B cell (primary cell): ENCODE results near the gene ZNF691. TPM values are rescaled to one million over a fixed set of nuclear protein-coding genes. Genes with fewer than 3 reads are reported as not detected.

Experiments used
- ATAC-seq: fragments of 200-7000 bp; cut with Tn5 transposase; one replicate; pipeline ENCODE4 v1.10.0; 2021; ENCODE audit warnings: low read depth, mild to moderate bottlenecking, moderate number of reproducible peaks, moderate library complexity
- CTCF ChIA-PET: fragments of 350-600 bp; sonication (Branson Sonifier 250); formaldehyde crosslinking; loops from one replicate; lab custom pipeline; 2021; ENCODE audit warnings: antibody characterized with exemption, inconsistent platforms; lab: Charles Lee
- POLR2A ChIA-PET: fragments of 350-600 bp; sonication (Branson Sonifier 250); formaldehyde crosslinking; loops from one replicate; lab custom pipeline; 2021; ENCODE audit warnings: antibody characterized with exemption; lab: Charles Lee
- DNase-seq: peaks from one replicate; pipeline ENCODE4 v3.0.0; 2013
- H2AFZ ChIP-seq: 2 replicates; pipeline ENCODE4 v1.6.1; 2012; ENCODE audit warnings: mild to moderate bottlenecking, low read depth, low read length; ENCODE audit not compliant: insufficient read depth, poor library complexity, severe bottlenecking
- H3K27ac ChIP-seq, 2 donors: 1 replicate in 1 of 2; 2 replicates in 1 of 2; pipeline ENCODE4 v1.5.1; 2012 to 2013; ENCODE audit warnings: low read length in 2 of 2, mild to moderate bottlenecking in 2 of 2, moderate library complexity in 1 of 2
- H3K27me3 ChIP-seq, 4 experiments: fragments of 200-600 bp in 1 of 4; sonication (generic) in 1 of 4; replicated peaks in 1 of 4; 1 replicate in 2 of 4; 2 replicates in 2 of 4; pipeline versions ENCODE4 v1.6.1 to v1.7.0; 2013 to 2016; ENCODE audit warnings: low read length in 3 of 4, mild to moderate bottlenecking in 2 of 4, mixed read lengths in 1 of 4, moderate library complexity in 1 of 4; ENCODE audit not compliant: insufficient read depth in 4 of 4, control insufficient read depth in 3 of 4; ENCODE audit errors: control extremely low read depth in 1 of 4
- H3K36me3 ChIP-seq, 2 experiments: replicated peaks in 1 of 2; 1 replicate in 1 of 2; 2 replicates in 1 of 2; pipeline versions ENCODE4 v1.6.1 to v1.7.1; 2013; ENCODE audit warnings: low read length in 1 of 2; ENCODE audit not compliant: insufficient read depth in 2 of 2, control insufficient read depth in 1 of 2; ENCODE audit errors: control extremely low read depth in 1 of 2, extremely low read depth in 1 of 2
- H3K4me1 ChIP-seq, 2 donors: fragments of 200-600 bp in 1 of 2; sonication (generic) in 1 of 2; 1 replicate in 1 of 2; 2 replicates in 1 of 2; pipeline versions ENCODE4 v1.5.1 to v1.6.1; 2013 to 2017; ENCODE audit warnings: low read length in 2 of 2; ENCODE audit not compliant: control insufficient read depth in 2 of 2, insufficient read depth in 2 of 2
- H3K4me2 ChIP-seq: replicated peaks from 2 replicates; pipeline ENCODE3; 2012; ENCODE audit warnings: mild to moderate bottlenecking, low read depth, low read length; ENCODE audit not compliant: poor library complexity, severe bottlenecking
- H3K4me3 ChIP-seq, 5 experiments: fragments of 200-600 bp in 1 of 5; sonication (generic) in 1 of 5; 1 replicate in 3 of 5; 2 replicates in 2 of 5; pipeline versions ENCODE4 v1.5.1 to v1.7.0; 2011 to 2016; ENCODE audit warnings: low read length in 4 of 5, mild to moderate bottlenecking in 4 of 5, low read depth in 2 of 5, control low read depth in 1 of 5, moderate library complexity in 1 of 5; ENCODE audit not compliant: insufficient read depth in 1 of 5; ENCODE audit errors: control extremely low read depth in 1 of 5, extremely low read depth in 1 of 5
- H3K79me2 ChIP-seq: fragments of 200-600 bp; sonication (generic); one replicate; pipeline ENCODE4 v1.6.0; 2016; ENCODE audit warnings: low read length; ENCODE audit not compliant: control insufficient read depth, insufficient read depth
- H3K9ac ChIP-seq: fragments of 200-600 bp; sonication (generic); 2 replicates; pipeline ENCODE4 v1.6.1; 2017; ENCODE audit warnings: mild to moderate bottlenecking, low read length, moderate library complexity
- H3K9me3 ChIP-seq, 3 donors: one replicate each; pipeline versions ENCODE4 v1.6.1 to v1.7.1; 2013; ENCODE audit warnings: low read length in 2 of 3; ENCODE audit not compliant: control insufficient read depth in 2 of 3, insufficient read depth in 1 of 3; ENCODE audit errors: control extremely low read depth in 1 of 3
- H4K20me1 ChIP-seq: 2 replicates; pipeline ENCODE4 v1.6.0; 2012; ENCODE audit warnings: mild to moderate bottlenecking, low read length; ENCODE audit not compliant: insufficient read depth, control insufficient read depth, poor library complexity, severe bottlenecking
- H3K27ac Mint-ChIP-seq: one replicate; pipeline ENCODE4 v1.8.0; 2021; ENCODE audit warnings: mixed read lengths
- H3K27me3 Mint-ChIP-seq: one replicate; pipeline ENCODE4 v1.8.0; 2021; ENCODE audit warnings: mixed read lengths
- H3K4me1 Mint-ChIP-seq: one replicate; pipeline ENCODE4 v1.8.0; 2021; ENCODE audit warnings: mixed read lengths
- H3K4me3 Mint-ChIP-seq: one replicate; pipeline ENCODE4 v1.8.0; 2021; ENCODE audit warnings: mixed read lengths
- H3K9me3 Mint-ChIP-seq: one replicate; pipeline ENCODE4 v1.8.0; 2022; ENCODE audit warnings: mixed read lengths; ENCODE audit not compliant: insufficient read depth
- CTCF ChIP-seq: fragments of 200-600 bp; IDR thresholded peaks from one replicate; pipeline ENCODE4 v1.8.0; 2022; ENCODE audit warnings: antibody characterized with exemption, mild to moderate bottlenecking
- EZH2 ChIP-seq: IDR thresholded peaks from 2 replicates; pipeline ENCODE4 v1.6.1; 2012; ENCODE audit warnings: borderline replicate concordance, low read depth, mild to moderate bottlenecking, moderate library complexity, low read length; ENCODE audit not compliant: insufficient read depth, poor library complexity, severe bottlenecking
- WGBS: methylation state at CpG from one replicate; pipeline ENCODE4 v1.1.5; 2013; ENCODE audit warnings: missing lambda C conversion rate; ENCODE audit not compliant: insufficient coverage; 5-methylcytosine and 5-hydroxymethylcytosine counted together
- intact Hi-C: fragments of 100-400 bp; cut with micrococcal nuclease; formaldehyde crosslinking; loops from one replicate; pipeline ENCODE4 v1.10.0; 2022
- polyA plus RNA-seq: library from polyadenylated mRNA; depleted of rRNA; stranded (reverse); fragments of >200 nt; gene quantifications from 2 replicates; pipeline ENCODE4 v1.2.3, GENCODE V29; 2012
- total RNA-seq, 2 donors: library from RNA; stranded (reverse); fragments of 120-200 nt in 1 of 2; gene quantifications; 1 replicate in 1 of 2; 2 replicates in 1 of 2; pipeline versions ENCODE4 v1.2.3 to v1.2.4, GENCODE V29; 2013 to 2022

ZNF691 gene
- total and polyA plus RNA-seq, 2 donors (not counting 1 experiment from before 2014, with no cell fraction given) = 12.4 to 17.1 TPM

- ATAC-seq (no peak), DNase-seq (no peak)
- peaks cover 6 to 23% of the 10 kb centered on the region in 2 donors for H3K4me1 ChIP-seq
- Mint-ChIP-seq H3K4me1 (peaks cover 22% of the 10 kb centered on the region), H3K27me3 (no peaks in the 10 kb centered on the region), H3K9me3 (no peaks in the 10 kb centered on the region), H3K4me3 (no peak overlapping the region), H3K27ac (no peak overlapping the region)
- H3K4me3 ChIP-seq = no peak overlapping the region
- intact Hi-C loops = no loop called here
- WGBS = 54% methylated on average over 4 of the region's 4 CpGs
- POLR2A ChIA-PET = no interaction called here
- CTCF ChIA-PET = no interaction called here
- no peaks in the 10 kb centered on the region for H4K20me1 ChIP-seq
- TF ChIP-seq EZH2 = no peak
- TF ChIP-seq CTCF = no peak
- H3K27ac ChIP-seq = no peak overlapping the region
- H3K36me3 ChIP-seq = no peaks in the 10 kb centered on the region
- no peaks in the 10 kb centered on the region for H3K79me2 ChIP-seq
- H3K27me3 ChIP-seq = no peaks in the 10 kb centered on the region
- no peaks in the 10 kb centered on the region for H3K9me3 ChIP-seq
- no peak overlapping the region for H3K9ac ChIP-seq
- H2AFZ ChIP-seq = no peak overlapping the region
- no peak overlapping the region for H3K4me2 ChIP-seq
These were observed 12.4 kb upstream of the ZNF691 start for GRCh38 chr1:42833981-42834380.

- Histone ChIP-seq H3K4me1 (peaks cover 6 to 24% of the 10 kb centered on the region in 2 donors), H3K4me3 (no peak overlapping the region), H2AFZ (no peak overlapping the region), H3K9me3 (no peaks in the 10 kb centered on the region), H3K79me2 (no peaks in the 10 kb centered on the region), H3K27me3 (no peaks in the 10 kb centered on the region), H3K36me3 (no peaks in the 10 kb centered on the region), H4K20me1 (no peaks in the 10 kb centered on the region), H3K4me2 (no peak overlapping the region), H3K9ac (no peak overlapping the region), H3K27ac (no peak overlapping the region)
- ATAC-seq (no peak), DNase-seq (no peak)
- Mint-ChIP-seq H3K4me3 (no peak overlapping the region), H3K4me1 (peaks cover 22% of the 10 kb centered on the region), H3K27ac (no peak overlapping the region), H3K9me3 (no peaks in the 10 kb centered on the region), H3K27me3 (no peaks in the 10 kb centered on the region)
- CTCF ChIA-PET = no interaction called here
- intact Hi-C loops = no loop called here
- TF ChIP-seq CTCF (no peak), EZH2 (no peak)
- POLR2A ChIA-PET = no interaction called here
- WGBS = 96% methylated on average over 4 of the region's 5 CpGs
These were observed 11.6 kb upstream of the ZNF691 start for GRCh38 chr1:42834803-42835202.
